K562 (cell line): ENCODE data around the gene EZH1. TPM values are rescaled to one million over a fixed set of nuclear protein-coding genes. Genes with fewer than 3 reads are reported as not detected.
A peak's percentile ranks its signal among the peaks of the same experiment; 100 is the strongest.

Experiments
- ATAC-seq: fragments of 200-7000 bp; cut with Tn5 transposase; 3 replicates; pipeline ENCODE4 v1.9.1; 2020; ENCODE audit warnings: moderate library complexity
- BruUV-seq: library from RNA; stranded (reverse); fragments of 400-500 nt; replicated peaks from 2 replicates; lab custom pipeline; 2021; lab: Mats Ljungman, UMichigan
- CTCF ChIA-PET: fragments of 300-600 bp; formaldehyde crosslinking; extraction: SDS; loops from one replicate; lab custom pipeline; 2021; ENCODE audit warnings: low intra/inter-chr PET ratio; lab: Yijun Ruan, JAX
- POLR2A ChIA-PET: fragments of 300-600, 350-650 bp; sonication (Branson Sonifier 250); formaldehyde crosslinking; extraction: SDS; loops from one replicate; lab custom pipeline; 2021; ENCODE audit warnings: antibody characterized with exemption, inconsistent platforms; lab: Yijun Ruan, JAX
- DNase-seq, 4 experiments: peaks; one replicate each; pipeline versions ENCODE4 v3.0.0 to v3.0.0-alpha.2; 2011 to 2018; ENCODE audit warnings: low spot score in 3 of 4, mixed read lengths in 3 of 4; ENCODE audit errors: extremely low read depth in 1 of 4
- FAIRE-seq: peaks from 2 replicates; lab custom pipeline; 2011; peaks lifted over from hg19 to GRCh38; lab: Jason Lieb, UNC
- H2AFZ ChIP-seq: 2 replicates; pipeline ENCODE4 v1.6.0; 2011; ENCODE audit warnings: low read depth, low read length, control low read depth, inconsistent platforms
- H3K27ac ChIP-seq: fragments of 200-600 bp; 3 replicates; pipeline ENCODE4 v1.8.0; 2011; ENCODE audit warnings: low read depth, mild to moderate bottlenecking, control low read depth, inconsistent platforms, low read length, moderate library complexity, mixed read lengths; ENCODE audit errors: extremely low read depth
- H3K27me3 ChIP-seq, 2 experiments: fragments of 300-600 bp in 1 of 2; 2 replicates in 1 of 2; 3 replicates in 1 of 2; pipeline versions ENCODE4 v1.6.0 to v1.8.0; 2011; ENCODE audit warnings: inconsistent platforms in 2 of 2, low read length in 2 of 2, mild to moderate bottlenecking in 1 of 2, mixed read lengths in 1 of 2, moderate library complexity in 1 of 2; ENCODE audit not compliant: control insufficient read depth in 2 of 2, insufficient read depth in 2 of 2
- H3K36me3 ChIP-seq: fragments of 300-600 bp; 3 replicates; pipeline ENCODE4 v1.8.0; 2011; ENCODE audit warnings: mild to moderate bottlenecking, low read length, inconsistent platforms; ENCODE audit not compliant: control insufficient read depth, insufficient read depth
- H3K4me1 ChIP-seq, 2 experiments: fragments of 200-600 bp in 1 of 2; replicated peaks in 1 of 2; 2 replicates in 1 of 2; 3 replicates in 1 of 2; pipeline versions ENCODE4 v1.5.1 to v1.8.0; 2011; ENCODE audit warnings: inconsistent platforms in 2 of 2, low read length in 2 of 2, mild to moderate bottlenecking in 1 of 2, mixed read lengths in 1 of 2, moderate library complexity in 1 of 2; ENCODE audit not compliant: control insufficient read depth in 2 of 2, insufficient read depth in 2 of 2
- H3K4me2 ChIP-seq: 2 replicates; pipeline ENCODE4 v1.6.1; 2011; ENCODE audit warnings: low read length, control low read depth, inconsistent platforms, mixed read lengths; ENCODE audit not compliant: insufficient read depth
- H3K4me3 ChIP-seq: fragments of 200-600 bp; sonication (generic), shearing (Covaris generic); 2 replicates; pipeline ENCODE4 v1.5.1; 2016; ENCODE audit warnings: control low read depth, inconsistent platforms
- H3K79me2 ChIP-seq: fragments of 200-600 bp; 3 replicates; pipeline ENCODE4 v1.8.0; 2011; ENCODE audit warnings: low read length, inconsistent platforms; ENCODE audit not compliant: control insufficient read depth, insufficient read depth
- H3K9ac ChIP-seq, 2 experiments: 2 replicates each; pipeline versions ENCODE4 v1.6.0 to v1.6.1; 2011; ENCODE audit warnings: low read depth in 2 of 2, low read length in 2 of 2, control low read depth in 1 of 2, inconsistent platforms in 1 of 2, mild to moderate bottlenecking in 1 of 2, mixed read lengths in 1 of 2; ENCODE audit not compliant: insufficient read depth in 1 of 2
- H3K9me1 ChIP-seq: one replicate; pipeline ENCODE4 v1.6.0; 2011; ENCODE audit warnings: inconsistent platforms, mild to moderate bottlenecking, low read length, moderate library complexity; ENCODE audit not compliant: control insufficient read depth, insufficient read depth
- H3K9me3 ChIP-seq: replicated peaks from 2 replicates; pipeline ENCODE4 v1.5.1; 2011; ENCODE audit warnings: low read depth, low read length, inconsistent platforms; ENCODE audit not compliant: control insufficient read depth, insufficient read depth
- H4K20me1 ChIP-seq: replicated peaks from 2 replicates; pipeline ENCODE4 v1.6.1; 2011; ENCODE audit warnings: low read length, inconsistent platforms, mixed read lengths; ENCODE audit not compliant: control insufficient read depth, insufficient read depth
- EGR1 ChIP-seq: fragments of 450-650 bp; conservative IDR thresholded peaks from 2 replicates; pipeline ENCODE4 v1.6.1; 2017; ENCODE audit warnings: mild to moderate bottlenecking
- FOXO4 ChIP-seq: fragments of 450-650 bp; formaldehyde crosslinking; IDR thresholded peaks from 2 replicates; pipeline ENCODE4 v1.4.0; 2020; ENCODE audit warnings: mild to moderate bottlenecking, moderate library complexity
- GATA2 ChIP-seq: sonication (generic); formaldehyde crosslinking; IDR thresholded peaks from 2 replicates; pipeline ENCODE4 v1.4.0; 2020; ENCODE audit warnings: mild to moderate bottlenecking, missing genetic modification reagents
- HMBOX1 ChIP-seq: sonication (generic); IDR thresholded peaks from 2 replicates; pipeline ENCODE4 v1.6.1; 2016
- HNRNPK ChIP-seq: fragments of 200-400 bp; formaldehyde crosslinking; IDR thresholded peaks from one replicate; pipeline ENCODE4 v1.6.1; 2018; ENCODE audit warnings: mild to moderate bottlenecking, low read depth, low read length; ENCODE audit not compliant: poor library complexity, severe bottlenecking
- JUND ChIP-seq, 2 experiments: IDR thresholded peaks; 2 replicates in 1 of 2; 3 replicates in 1 of 2; pipeline ENCODE4 v1.6.1; 2011; ENCODE audit warnings: borderline replicate concordance in 2 of 2, low read depth in 2 of 2, low read length in 2 of 2, improper control_type of control experiment in 1 of 2, missing biosample characterization in 1 of 2, missing genetic modification characterization in 1 of 2, missing genetic modification reagents in 1 of 2
- NCOA4 ChIP-seq: fragments of 450-650 bp; IDR thresholded peaks from 2 replicates; pipeline ENCODE4 v1.6.1; 2018; ENCODE audit warnings: mild to moderate bottlenecking; ENCODE audit not compliant: partially characterized antibody
- SIX5 ChIP-seq, 2 experiments: IDR thresholded peaks; 2 replicates each; pipeline ENCODE4 v1.6.1; 2011; ENCODE audit warnings: low read length in 2 of 2, borderline replicate concordance in 1 of 2, low read depth in 1 of 2, mild to moderate bottlenecking in 1 of 2, moderate library complexity in 1 of 2; ENCODE audit not compliant: insufficient read depth in 1 of 2
- STAT5A ChIP-seq: IDR thresholded peaks from 2 replicates; pipeline ENCODE4 v1.6.1; 2012; ENCODE audit warnings: low read length, inconsistent platforms, borderline replicate concordance
- TRIM28 ChIP-seq: fragments of 450-650 bp; IDR thresholded peaks from 2 replicates; pipeline ENCODE4 v1.6.1; 2017
- TSC22D4 ChIP-seq: fragments of 450-650 bp; IDR thresholded peaks from 2 replicates; pipeline ENCODE4 v1.6.1; 2016; ENCODE audit warnings: missing genetic modification characterization, missing biosample characterization, control low read depth
- ZC3H11A ChIP-seq: IDR thresholded peaks from 2 replicates; pipeline ENCODE4 v1.6.1; 2012; ENCODE audit warnings: low read depth, low read length, improper control_type of control experiment
- ZFPM2 ChIP-seq: fragments of 250-450 bp; sonication (Bioruptor Pico); IDR thresholded peaks from 2 replicates; pipeline ENCODE4 v1.5.1; 2022; ENCODE audit warnings: mild to moderate bottlenecking
- ZFX ChIP-seq: sonication (generic); formaldehyde crosslinking; IDR thresholded peaks from 2 replicates; pipeline ENCODE4 v1.8.0; 2022; ENCODE audit warnings: mild to moderate bottlenecking, missing genetic modification reagents, moderate library complexity
- ZNF140 ChIP-seq: fragments of 250-450 bp; sonication (Bioruptor Pico); IDR thresholded peaks from 2 replicates; pipeline ENCODE4 v1.8.0; 2021; ENCODE audit warnings: moderate library complexity, mild to moderate bottlenecking, inconsistent platforms
- ZNF253 ChIP-seq: fragments of 250-450 bp; sonication (Bioruptor Pico); conservative IDR thresholded peaks from 2 replicates; pipeline ENCODE4 v1.6.1; 2021; ENCODE audit warnings: mild to moderate bottlenecking
- ZNF384 ChIP-seq: IDR thresholded peaks from 2 replicates; pipeline ENCODE4 v1.6.1; 2012; ENCODE audit warnings: low read depth, low read length, improper control_type of control experiment
- ZNF511 ChIP-seq: sonication (generic); formaldehyde crosslinking; IDR thresholded peaks from 2 replicates; pipeline ENCODE4 v1.8.0; 2022; ENCODE audit warnings: mild to moderate bottlenecking, missing genetic modification reagents
- ZNF583 ChIP-seq: fragments of 250-450 bp; sonication (Bioruptor Pico); IDR thresholded peaks from 2 replicates; pipeline ENCODE4 v1.4.0; 2020
- ZNF75A ChIP-seq: fragments of 450-650 bp; formaldehyde crosslinking; IDR thresholded peaks from 2 replicates; pipeline ENCODE4 v1.4.0; 2020; ENCODE audit warnings: mild to moderate bottlenecking
- WGBS: fragments of 100-300 bp; shearing (Covaris generic); methylation state at CpG from one replicate; pipeline ENCODE4 v1.1.6; 2016; ENCODE audit warnings: low coverage, mixed read lengths; ENCODE audit not compliant: insufficient coverage; ENCODE audit errors: missing lambda C conversion rate; 5-methylcytosine and 5-hydroxymethylcytosine counted together
- in situ Hi-C: fragments of 300-500 bp; cut with MboI; formaldehyde crosslinking; loops from 4 replicates; pipeline ENCODE4 v1.15.0; 2018; ENCODE audit warnings: inconsistent platforms, mixed read lengths
- intact Hi-C: fragments of 100-400 bp; cut with micrococcal nuclease; formaldehyde crosslinking; loops from 2 replicates; pipeline ENCODE4 v1.14.2; 2022
- polyA plus RNA-seq, 8 experiments: library from polyadenylated mRNA; depleted of rRNA in 4 of 8; stranded (reverse) in 5 of 8; unstranded in 3 of 8; fragments of >200 nt; fragmentation: Nextera tagmentation in 2 of 8; fragmentation: Illumina TruSeq in 1 of 8; extraction: Ambion mirVana in 2 of 8; extraction: Trizol in 1 of 8; gene quantifications; 2 replicates each; pipeline versions ENCODE4 v1.2.1 to v1.2.3, GENCODE V29; 2011 to 2014; ENCODE audit warnings: inconsistent platforms in 1 of 8, missing spikeins in 1 of 8
- total RNA-seq, 7 experiments: library from RNA; depleted of rRNA in 6 of 7; stranded (reverse); fragments of >200 nt in 6 of 7; fragmentation: Illumina TruSeq in 2 of 7; extraction: Trizol in 2 of 7; gene quantifications; 2 replicates each; pipeline versions ENCODE4 v1.2.1 to v1.2.3, GENCODE V29; 2011 to 2021; ENCODE audit warnings: low replicate concordance in 1 of 7

Gene EZH1
- total and polyA plus RNA-seq, 9 of the 15 experiments (the other 6 are each of a cell fraction or from before 2014, with no cell fraction given): 8.6 to 40.8 (median 22.9) TPM

GRCh38 chr17:42677921-42678781 is 66.7 kb downstream of the EZH1 start:
- Histone ChIP-seq H3K27me3 (no peaks in the 10 kb centered on the region), H4K20me1 (peaks cover 5% of the 10 kb centered on the region), H2AFZ (peak overlapping the region; percentile 76), H3K36me3 (peaks cover 11% of the 10 kb centered on the region; the same call in 1 of the 3 replicates), H3K27ac (peak overlapping the region; percentile 95), H3K4me1 (peaks cover 42 to 84% of the 10 kb centered on the region in 2 experiments), H3K9ac (peak overlapping the region; percentile 84 to 89), H3K9me3 (no peaks in the 10 kb centered on the region), H3K9me1 (no peaks in the 10 kb centered on the region), H3K4me3 (peak overlapping the region; percentile 60), H3K79me2 (peaks cover 36% of the 10 kb centered on the region), H3K4me2 (peak overlapping the region; percentile 90)
- under 1% methylated on average over 39 of the region's 53 CpGs for WGBS
- peak; percentile 66 for ATAC-seq
- in situ Hi-C loops (no loop called here), intact Hi-C loops (loop anchor here (1.0 to 5.0 kb wide), 3 partner anchors 21 to 71 kb away; partner anchors contain the start of genes RETREG3 and TUBG1)
- ChIA-PET POLR2A (interaction anchor here (0.6 to 3.2 kb wide), 12 partner anchors 9 to 116 kb away, joined by 3 to 24 read pairs (median 4); partner anchors contain the start of genes PSMC3IP and RETREG3), CTCF (no interaction called here)
- peak; percentile 88 to 96 (median 92) for DNase-seq
- BruUV-seq: no TSS peak
- FAIRE-seq: peak; percentile 95
- 0 out of 2 replicates have a peak, but pooled peaks have one; percentile 10 for TF ChIP-seq ZNF384
- TF ChIP-seq JUND (IDR thresholded peaks at IDR 0.05; ENCODE audit: borderline replicate concordance, low read depth, low read length): peak; percentile 67
- no peak for TF ChIP-seq JUND (tag; IDR thresholded peaks at IDR 0.05; ENCODE audit: borderline replicate concordance, low read depth, low read length)
- TF ChIP-seq ZNF583 (CRISPR knock-in tag): no peak
- TF ChIP-seq HNRNPK: no peak
- no peak for TF ChIP-seq TRIM28
- no peak for TF ChIP-seq NCOA4
- 0 out of 2 replicates have a peak, but pooled peaks have one; percentile 42 for TF ChIP-seq GATA2 (CRISPR knock-in tag)
- no peak for TF ChIP-seq ZC3H11A
- no peak for TF ChIP-seq ZNF75A
- no peak for TF ChIP-seq ZFPM2 (CRISPR knock-in tag)
- TF ChIP-seq FOXO4 (CRISPR knock-in tag): no peak
- no peak for TF ChIP-seq HMBOX1
- no peak for TF ChIP-seq STAT5A
- TF ChIP-seq ZNF140 (CRISPR knock-in tag): no peak
- TF ChIP-seq TSC22D4 (tag): no peak
- TF ChIP-seq ZNF511: no peak
- no peak for TF ChIP-seq ZNF253
- TF ChIP-seq SIX5 (IDR thresholded peaks at IDR 0.05; ENCODE audit: borderline replicate concordance in 1 of 2, insufficient read depth in 1 of 2, low read depth in 1 of 2, low read length in 2 of 2): no peak
- peak; percentile 52 for TF ChIP-seq ZFX (CRISPR knock-in tag)
- TF ChIP-seq EGR1: no peak
